Stimulated activated CD4-positive, alpha-beta T cell treated with anti-CD3 and anti-CD28 coated beads, Interleukin-1b, Interleukin-23, amount 100 ng/mL, for 4 hours (primary cell): ENCODE results near the gene EIF4H.
A peak's percentile ranks its signal among the peaks of the same experiment; 100 is the strongest.
"Not testable (repeated sequence)": the region's sequence is repeated elsewhere in the genome, so short reads cannot be mapped to it uniquely, and the experiment has no call there.

Source experiments
- DNase-seq, 2 donors: peaks; one replicate each; pipeline ENCODE4 v3.0.0-alpha.2; 2020; ENCODE audit warnings: low read depth in 2 of 2

Gene EIF4H

GRCh38 chr7:74199551-74200355, 25.6 kb downstream of the EIF4H start:
- no peak for DNase-seq

- no peak for DNase-seq
Measured at GRCh38 chr7:74202841-74203556, 28.8 kb downstream of the EIF4H start.

- DNase-seq, result no peak
Measured at GRCh38 chr7:74203956-74204618, 29.9 kb downstream of the EIF4H start.

DNA sequence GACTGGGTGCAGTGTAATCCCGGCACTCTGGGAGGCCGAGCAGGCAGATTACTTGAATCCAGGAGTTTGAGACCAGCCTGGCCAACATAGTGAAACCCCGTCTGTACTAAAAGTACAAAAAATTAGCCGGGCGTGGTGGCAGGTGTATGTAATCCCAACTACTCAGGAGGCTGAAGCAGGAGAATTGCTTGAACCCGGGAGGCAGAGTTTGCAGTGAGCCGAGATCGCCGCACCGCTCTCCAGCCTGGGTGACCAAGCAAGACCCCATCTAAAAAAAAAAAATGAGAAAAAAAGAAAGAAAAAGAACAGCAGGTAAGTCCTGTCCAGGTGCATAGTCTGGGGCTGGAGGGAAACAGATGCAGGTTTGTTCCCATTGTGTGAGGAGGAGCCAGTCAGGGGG, 31.9 kb downstream of the EIF4H start:
- not testable (repeated sequence) for DNase-seq

- DNase-seq, result peak; percentile 78 to 81
Measured at GRCh38 chr7:74206589-74207120, 32.5 kb downstream of the EIF4H start.

- DNase-seq, result no peak
Measured at GRCh38 chr7:74207586-74207985, 33.4 kb downstream of the EIF4H start.

DNA sequence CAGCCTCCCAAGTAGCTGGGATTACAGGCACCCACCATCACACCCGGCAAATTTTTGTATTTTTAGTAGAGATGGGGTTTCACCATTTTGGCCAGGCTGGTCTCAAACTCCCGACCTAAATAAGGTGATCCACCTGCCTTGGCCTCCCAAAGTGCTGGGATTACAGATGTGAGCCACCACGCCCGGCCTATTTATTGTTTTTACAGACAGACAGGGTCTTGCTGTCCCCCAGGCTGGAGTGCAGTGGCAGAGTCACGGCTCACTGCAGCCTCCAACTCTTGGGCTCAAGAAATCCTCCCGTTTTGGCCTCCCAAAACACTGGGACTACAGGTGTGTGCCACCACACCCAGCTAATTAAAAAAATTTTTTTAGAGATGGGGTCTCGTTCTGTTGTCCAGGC, 34.1 kb downstream of the EIF4H start:
- DNase-seq, result not testable (repeated sequence)

DNA sequence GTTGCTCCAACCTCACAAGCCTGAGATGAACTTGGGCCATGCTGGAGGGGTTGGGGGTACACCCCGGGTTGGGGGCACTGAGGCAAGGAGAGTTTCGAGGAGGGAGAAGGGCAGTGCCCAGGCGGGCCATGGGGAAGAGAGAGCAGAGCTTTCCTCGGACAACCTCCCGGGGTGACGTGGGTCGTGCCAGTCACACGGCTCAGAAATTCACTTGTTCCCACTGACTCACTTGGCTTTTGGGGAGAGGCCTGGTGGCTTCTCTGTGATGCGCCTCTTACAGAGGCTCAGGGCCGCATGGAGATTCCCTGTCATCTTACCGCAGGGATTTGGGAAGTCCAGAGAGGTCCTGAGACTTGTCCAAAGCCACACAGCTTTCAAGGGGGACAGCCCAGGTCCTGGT, 38.5 kb downstream of the EIF4H start:
- DNase-seq, result no peak

DNA sequence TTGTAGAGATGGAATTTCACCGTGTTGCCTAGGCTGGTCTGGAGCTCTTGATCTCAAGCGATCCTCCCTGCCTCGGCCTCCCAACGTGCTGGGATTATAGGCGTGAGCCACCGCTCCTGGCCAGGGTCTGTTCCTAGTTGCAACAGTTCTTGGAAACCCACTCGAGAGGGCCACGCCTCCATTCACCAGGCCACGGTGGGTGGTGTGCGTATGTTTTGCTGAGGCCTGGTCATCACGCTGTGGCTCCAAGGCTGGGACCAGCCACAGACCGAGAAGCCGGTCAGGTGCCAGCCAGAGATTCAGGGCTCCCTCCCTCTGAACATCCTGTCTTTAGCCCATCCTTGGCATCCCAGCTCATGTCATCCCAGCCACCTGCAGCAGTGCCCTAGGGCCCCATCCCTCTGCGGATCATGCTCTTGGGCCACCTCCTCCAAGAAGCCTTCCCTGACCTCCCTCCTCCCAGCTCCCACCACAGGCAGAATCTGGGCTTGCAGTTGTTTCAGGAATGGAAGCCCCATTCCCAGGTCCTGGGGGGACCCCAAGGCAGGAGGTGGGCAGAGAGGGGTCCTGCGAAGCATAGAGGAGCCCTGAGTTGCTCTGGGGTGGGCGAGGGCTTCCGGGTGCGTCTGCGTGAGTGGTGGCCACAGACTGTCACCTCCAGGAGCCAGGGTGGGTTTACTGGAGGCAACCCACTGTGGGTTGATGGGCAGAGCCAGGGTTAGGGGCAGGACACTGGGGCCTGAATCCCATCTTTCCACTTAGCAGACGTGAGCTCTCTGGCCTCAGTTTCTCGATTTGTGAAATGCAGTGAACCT, 40.9 kb downstream of the EIF4H start:
- DNase-seq, result no peak

DNA sequence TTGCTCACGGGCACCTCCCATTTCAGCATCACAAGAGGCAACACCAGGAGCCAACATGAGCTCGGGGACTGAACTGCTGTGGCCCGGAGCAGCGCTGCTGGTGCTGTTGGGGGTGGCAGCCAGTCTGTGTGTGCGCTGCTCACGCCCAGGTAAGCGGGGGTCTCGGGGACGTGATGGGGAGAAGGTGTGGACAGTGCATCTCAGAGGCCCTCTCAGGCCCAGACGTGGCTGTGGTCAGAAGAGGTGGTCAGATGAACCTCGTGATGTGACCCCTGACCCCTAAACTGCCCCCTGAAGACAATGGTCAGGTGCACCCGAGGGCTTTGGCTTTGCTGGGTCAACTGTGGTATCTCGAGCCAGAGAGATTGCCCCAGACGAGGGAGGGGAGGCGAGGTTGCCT, 41.8 kb downstream of the EIF4H start:
- no peak for DNase-seq

- DNase-seq, result no peak
Measured at GRCh38 chr7:74216361-74216761, 42.2 kb downstream of the EIF4H start.

- no peak for DNase-seq
Measured at GRCh38 chr7:74217455-74218342, 43.5 kb downstream of the EIF4H start.

DNA sequence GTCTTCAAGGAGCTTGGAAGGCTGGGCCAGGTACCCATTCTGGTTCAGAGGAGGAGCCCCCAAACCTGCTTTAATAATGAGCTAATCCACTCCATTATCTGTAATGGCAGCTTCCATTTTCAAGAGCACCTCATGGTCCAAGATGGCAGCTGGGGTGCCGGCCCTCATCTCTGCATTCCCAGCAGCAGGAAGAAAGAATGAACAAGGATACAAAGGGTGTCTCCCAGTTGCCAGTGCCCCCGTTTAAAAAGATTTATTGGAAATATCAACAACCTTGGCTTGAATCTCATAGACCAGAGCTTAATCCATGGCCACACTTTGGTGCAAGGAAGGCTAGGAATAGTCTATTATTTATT, 44.2 kb downstream of the EIF4H start:
- DNase-seq, result no peak

DNA sequence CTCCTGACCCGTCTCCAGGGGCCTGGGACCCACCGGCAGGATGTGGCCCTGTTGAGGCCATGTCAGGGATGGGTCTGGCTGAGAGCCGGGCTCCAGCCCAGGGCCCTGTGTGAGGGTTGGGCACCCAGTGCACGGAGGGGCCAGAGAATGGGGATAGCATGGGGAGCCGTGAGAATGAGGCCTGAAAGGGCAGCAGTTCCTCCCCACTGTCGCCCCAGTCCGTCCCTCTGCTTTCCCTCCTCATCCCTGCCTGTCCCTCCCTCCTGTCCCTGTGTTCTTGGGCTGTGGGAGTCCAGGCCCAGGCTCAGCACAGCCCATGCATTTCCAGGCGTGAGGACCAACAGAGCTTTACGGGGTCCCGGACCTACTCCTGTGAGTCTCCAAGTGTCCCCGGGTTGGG, 45.3 kb downstream of the EIF4H start:
- DNase-seq, result no peak

DNA sequence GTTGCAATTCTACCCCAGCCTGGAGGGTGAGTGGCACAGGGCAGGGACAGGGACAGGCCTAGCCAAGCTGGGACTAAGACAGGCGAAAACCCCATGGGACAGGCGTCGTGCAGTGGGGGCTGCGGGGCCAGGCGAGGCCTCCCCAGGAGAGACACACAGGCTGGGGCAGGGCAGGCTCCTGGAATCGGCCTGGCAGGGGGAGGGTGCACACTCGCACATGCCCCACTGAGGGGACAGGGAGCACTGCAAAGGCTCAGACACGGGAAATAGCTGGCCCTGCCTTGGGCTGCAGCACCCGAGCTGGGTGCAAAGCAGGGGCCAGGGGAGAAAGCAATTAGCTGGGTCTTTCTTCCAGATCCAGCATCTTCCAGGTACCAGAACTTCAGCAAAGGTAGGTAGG, 46.1 kb downstream of the EIF4H start:
- DNase-seq, result no peak

- no peak for DNase-seq
Measured at GRCh38 chr7:74221713-74222112, 47.6 kb downstream of the EIF4H start.

DNA sequence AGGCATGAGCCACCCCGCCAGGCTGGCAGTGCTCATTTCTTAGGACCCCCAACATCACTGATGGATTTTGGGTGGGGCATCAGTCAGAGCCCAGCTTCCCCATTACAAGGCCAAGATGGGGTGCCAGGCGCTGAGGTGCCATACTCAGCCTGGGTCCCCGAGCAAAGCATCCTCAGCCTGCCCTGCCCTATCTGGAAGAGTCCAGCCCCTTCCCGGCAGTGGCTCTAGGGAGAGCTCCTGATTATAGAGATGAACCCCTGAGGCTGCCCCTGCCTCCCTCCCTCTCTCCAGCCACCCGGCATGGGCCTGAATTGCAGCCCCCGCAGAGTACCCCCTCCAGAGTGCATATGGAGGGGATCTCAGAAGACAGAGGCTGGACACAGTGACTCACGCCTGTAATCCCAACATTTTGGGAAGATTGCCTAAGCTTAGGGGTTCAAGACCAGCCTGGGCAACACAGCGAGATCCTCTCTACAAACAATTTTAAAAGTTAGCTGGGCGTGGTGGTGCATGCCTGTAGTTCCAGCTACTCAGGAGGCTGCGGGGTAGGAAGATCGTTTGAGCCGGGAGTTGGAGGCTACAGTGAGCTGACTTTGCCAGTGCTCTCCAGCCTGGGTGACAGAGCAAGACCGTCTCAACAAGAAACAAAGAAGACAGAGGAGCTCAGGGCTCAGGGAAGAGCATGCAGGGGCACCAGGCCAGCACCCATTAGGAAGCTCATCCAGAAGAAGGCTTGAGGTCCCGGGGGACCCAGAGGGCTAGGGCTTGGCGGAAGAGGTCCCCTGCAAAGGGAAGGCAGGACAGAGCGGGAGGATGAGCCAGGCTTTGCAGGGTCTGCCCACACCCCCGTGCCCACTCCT, 48.9 kb downstream of the EIF4H start:
- DNase-seq, result no peak

DNA sequence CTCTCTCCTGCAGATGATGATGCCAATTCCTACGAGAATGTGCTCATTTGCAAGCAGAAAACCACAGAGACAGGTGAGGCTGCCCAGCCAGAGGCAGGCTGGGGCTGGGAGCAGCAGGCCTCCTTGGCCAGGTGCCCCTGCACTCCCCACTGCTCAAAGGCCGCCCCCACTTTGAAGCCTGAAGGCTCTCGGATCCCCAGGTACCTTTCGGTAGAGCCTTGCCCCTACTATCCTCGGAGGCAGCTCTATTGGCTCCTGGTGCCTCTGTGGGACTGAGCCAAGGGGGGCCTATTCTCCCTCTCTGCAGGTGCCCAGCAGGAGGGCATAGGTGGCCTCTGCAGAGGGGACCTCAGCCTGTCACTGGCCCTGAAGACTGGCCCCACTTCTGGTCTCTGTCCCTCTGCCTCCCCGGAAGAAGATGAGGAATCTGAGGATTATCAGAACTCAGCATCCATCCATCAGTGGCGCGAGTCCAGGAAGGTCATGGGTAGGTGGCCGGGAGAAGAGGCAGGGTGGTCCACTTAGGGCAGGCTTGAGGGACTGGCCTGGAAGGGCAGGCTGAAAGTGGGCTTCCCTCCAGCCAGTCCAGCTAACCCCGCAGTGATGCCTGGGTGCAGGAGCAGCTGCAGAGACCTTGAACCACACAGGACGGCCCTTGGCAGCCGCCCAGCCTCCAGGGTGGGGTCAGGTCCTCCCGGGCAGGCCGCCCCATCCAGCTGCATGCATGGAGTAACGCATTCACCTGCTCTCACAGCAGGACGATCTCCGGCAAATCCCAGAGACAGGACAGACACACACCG, 49.8 kb downstream of the EIF4H start:
- DNase-seq, result no peak

DNA sequence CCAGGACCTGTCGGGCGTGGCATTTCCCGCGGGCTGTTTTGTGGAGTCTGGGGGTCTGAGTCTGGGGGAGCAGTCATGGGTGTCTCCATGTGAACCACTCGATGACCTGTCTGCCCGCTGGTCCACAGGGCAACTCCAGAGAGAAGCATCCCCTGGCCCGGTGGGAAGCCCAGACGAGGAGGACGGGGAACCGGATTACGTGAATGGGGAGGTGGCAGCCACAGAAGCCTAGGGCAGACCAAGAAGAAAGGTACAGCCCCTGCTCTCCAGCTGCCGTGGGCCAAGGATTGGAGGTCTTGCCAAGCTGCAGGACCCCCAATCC, 50.3 kb downstream of the EIF4H start:
- no peak for DNase-seq
